ENCODE results near the gene MAB21L4.

The MAB21L4 gene

GRCh38 chr2:240911641-240912265, 15.8 kb upstream of the MAB21L4 start:
- DNase-seq (ENCODE audit: low spot score), result no peak

- no peak for DNase-seq (ENCODE audit: low spot score)
Observed at GRCh38 chr2:240909216-240909974, 13.4 kb upstream of the MAB21L4 start.

- DNase-seq (ENCODE audit: low spot score), result no peak
Observed at GRCh38 chr2:240906911-240907590, 11.1 kb upstream of the MAB21L4 start.

DNA sequence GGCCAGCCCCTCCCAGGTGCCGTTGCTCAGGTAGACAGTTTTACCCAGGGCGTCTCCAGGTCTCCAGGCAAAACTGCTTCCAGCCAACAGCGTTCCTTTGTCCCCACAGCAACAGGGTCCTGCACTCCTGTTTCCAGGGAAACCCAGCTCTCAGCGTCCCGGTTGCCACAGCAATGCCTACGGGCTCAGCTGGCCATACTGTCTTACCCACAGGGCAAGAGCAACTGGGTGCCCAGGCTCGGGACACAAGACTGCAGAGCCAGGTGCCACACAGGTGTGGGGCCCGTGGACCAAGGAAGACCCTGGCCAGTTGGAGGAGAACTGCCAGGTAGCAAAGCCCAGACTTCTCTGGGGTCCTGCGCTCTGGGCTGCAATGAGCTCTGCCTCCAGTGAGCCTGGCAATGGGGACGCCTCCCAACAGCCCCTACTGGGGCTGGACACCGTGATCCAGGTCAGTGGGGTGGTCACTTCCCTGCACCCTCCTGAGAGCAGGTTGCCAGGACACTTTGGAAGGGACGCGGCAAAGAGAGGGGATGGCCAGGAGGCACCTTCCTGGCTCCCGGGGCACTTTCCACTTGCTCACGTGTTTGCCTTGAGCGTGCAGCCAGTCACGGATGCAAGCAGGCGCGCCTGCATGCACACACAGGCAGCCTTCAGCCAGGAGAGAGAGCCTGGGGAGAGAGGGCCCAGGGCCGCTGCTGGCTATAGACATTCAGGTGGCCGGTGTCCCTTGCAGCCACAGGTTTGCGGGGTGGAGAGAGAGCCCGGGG, 10.4 kb upstream of the MAB21L4 start, which contains the start of gene CROCC2:
Gene CROCC2, plus strand, starts transcription at position 196 of the 770 bp plus-strand sequence. Its CDS starts 178 bp downstream, at position 374.
- DNase-seq (ENCODE audit: low spot score), result no peak

DNA sequence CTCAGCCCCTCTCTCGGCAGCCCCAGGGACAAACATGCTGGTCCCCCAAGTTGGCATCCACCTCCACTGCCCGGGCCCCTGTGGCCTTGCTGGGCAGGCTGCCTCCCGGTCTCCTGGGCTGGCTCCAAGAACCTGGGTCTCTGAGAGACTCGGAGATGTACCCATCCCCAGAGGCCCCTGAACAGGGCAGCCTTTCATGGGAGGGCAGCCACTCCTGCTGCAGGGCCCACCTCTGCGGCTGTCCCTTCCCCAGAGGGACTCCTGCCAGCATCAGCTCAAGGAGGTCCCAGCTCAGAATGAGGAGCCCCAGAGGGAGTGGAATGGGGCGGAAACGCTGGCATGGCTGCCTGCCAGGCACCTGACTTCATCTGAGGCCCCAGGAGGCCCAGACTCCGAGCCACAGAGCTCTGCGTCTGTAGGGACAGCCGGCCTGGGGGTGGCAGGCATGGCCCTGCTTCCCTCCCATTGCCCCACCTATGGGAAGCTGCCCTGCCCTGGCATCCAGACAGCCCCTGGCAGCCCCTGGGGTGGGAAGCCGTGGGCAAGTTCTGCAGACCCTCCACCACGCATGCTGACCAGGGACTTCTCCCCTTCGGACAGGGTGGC, 9.3 kb upstream of the MAB21L4 start:
- no peak for DNase-seq (ENCODE audit: low spot score)

DNA sequence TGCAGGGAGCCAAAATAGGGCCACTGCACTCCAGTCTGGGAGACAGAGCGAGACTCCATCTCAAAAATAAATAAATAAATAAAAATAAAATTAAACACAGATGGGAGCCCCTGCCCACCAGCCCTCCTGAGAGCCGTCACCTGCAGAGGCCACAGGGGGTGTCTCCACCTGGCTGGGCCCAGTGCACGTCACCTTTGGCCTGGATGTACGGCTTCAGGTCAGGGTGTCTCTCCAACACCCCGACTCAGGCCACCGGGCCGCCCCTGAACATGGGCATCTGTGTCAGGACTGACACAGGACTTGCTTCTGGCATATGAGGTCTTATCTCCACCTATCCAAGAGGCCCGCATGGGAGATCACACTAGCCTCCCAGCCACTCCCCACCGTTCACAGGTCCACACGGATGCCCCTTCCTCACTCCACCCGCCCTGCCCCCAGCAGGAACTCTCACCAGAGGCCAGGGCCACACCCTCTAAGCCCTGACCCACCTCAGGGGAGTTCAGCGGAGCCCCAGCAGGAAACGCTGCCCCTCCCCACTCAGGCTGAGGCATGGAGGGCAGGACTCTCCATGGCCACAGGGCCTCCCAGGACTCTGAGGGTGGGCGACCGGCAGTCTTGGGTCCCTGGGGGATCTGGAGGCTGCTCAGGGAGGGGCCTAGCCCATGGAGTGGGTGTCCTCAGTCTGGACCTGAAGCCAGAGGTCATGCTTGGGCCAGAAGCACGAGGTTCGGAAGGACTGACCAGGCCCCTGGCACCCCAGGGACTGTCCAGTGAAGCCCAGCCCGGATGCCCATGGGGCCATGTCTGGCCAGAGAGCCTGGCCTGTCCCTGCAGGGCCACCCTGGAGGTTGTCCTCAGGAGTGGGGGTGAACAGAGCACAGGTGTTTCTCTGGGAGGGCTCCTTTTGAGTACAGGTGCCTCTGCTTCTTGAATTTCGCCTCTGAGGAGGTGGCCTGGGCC, 8.5 kb upstream of the MAB21L4 start:
- DNase-seq (ENCODE audit: low spot score), result no peak

- DNase-seq (ENCODE audit: low spot score), result no peak
Observed at GRCh38 chr2:240903191-240904060, 7.5 kb upstream of the MAB21L4 start.

- no peak for DNase-seq (ENCODE audit: low spot score)
Observed at GRCh38 chr2:240902615-240903041, 6.7 kb upstream of the MAB21L4 start.

GRCh38 chr2:240901986-240902614, 6.1 kb upstream of the MAB21L4 start:
- no peak for DNase-seq (ENCODE audit: low spot score)

GRCh38 chr2:240900141-240900860, 4.3 kb upstream of the MAB21L4 start:
- no peak for DNase-seq (ENCODE audit: low spot score)

GRCh38 chr2:240899468-240899865, 3.5 kb upstream of the MAB21L4 start:
- DNase-seq (ENCODE audit: low spot score), result no peak

DNA sequence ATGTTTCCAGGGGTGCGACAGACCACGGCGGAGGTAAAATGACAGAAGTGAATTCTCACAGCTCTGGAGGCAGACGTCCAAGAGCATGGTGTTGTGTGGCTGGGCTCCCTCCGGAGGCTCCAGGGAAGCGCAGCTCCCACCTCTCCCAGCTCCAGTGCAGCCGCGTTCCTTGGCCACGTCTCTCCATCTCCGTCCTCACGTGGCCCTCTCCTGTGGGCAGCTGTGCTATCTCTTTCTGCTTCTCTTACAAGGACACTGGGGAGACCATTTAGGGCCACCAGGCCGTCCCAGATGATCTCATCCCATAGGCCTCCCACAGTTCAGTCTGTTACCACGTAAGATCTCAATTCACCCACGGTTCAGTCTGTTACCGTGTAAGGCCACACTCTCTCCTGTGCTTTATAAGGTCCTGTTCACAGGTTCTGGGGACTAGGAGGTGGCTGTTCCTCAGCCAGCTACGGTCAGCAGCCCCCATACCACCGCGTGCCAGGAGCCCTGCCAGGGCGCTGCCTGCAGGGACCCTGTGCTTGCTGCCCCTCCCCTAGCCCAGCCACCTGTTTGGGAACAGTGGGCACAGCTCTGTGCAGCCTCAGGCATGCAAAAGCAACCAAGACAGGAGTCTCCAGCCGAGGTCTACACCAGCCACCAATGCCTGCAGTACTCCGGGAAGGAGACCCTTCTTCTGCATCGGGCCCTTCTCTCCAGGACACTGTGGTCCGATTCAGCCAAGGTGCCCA, 2.9 kb upstream of the MAB21L4 start:
- DNase-seq (ENCODE audit: low spot score), result no peak

DNA sequence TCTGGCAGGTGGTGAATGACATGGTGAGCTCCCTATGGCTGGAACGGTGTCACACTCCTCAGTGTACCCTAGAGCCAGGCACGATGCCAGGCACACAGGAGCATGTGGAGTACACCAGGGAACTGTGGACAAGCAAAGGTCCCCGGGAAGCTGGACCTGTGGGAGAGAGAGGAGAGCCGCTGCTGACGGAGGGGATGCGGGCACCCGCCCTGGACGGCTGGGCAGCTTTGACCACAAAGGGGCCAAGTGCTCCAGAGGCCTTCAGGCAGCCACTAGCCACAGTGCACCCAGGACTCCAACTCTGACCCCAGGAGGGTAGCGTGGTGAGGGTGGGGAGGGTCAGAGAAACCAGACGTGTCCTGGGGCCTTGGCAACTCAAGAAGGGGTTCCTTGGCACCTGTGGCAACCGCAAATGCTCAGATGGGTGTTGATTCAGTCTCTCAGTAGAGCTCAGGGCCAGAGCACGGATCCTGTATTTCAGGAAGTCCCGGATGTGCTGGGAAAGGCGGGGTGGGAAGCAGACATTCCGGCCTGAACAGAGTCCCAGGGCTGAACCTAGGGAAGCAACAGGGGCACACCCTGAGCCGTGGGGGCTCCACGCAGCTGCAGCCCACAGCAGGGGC, 2.3 kb upstream of the MAB21L4 start:
- DNase-seq (ENCODE audit: low spot score), result no peak

GRCh38 chr2:240896871-240897692, 1.1 kb upstream of the MAB21L4 start:
- DNase-seq (ENCODE audit: low spot score), result no peak

GRCh38 chr2:240896394-240896793, 438 bp upstream of the MAB21L4 start:
- DNase-seq (ENCODE audit: low spot score), result no peak

DNA sequence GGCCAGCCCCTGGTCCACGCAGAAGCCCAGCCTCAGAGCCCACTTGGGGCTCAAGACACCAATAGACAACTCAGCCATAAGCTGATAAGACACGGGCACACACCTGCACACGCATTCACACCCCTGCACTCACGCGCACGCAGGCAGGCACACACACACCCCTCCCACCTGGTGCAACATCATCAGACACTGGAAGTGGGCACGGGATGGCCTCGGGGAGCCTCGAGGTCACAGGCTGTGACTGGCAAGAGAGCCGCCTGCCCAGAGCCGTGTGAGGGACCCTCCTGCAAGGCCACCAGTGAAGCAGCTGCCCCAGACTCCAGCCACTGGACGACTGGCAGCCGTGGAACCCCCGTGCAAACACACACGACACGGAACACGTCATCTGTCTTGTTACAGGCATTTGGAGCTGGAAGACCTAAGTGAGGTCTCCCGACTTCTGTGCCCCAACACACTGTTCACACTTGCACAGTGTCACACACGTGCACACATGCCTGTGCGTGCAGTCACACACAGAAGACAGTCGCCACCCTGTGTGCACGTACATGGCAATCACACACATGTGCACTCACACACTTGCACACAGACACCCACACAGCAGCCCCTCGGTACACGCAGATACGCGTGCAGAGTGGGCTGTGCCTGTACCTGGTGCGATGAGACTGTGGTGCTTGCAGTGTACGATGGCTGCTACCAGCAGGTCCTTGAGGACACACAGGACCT, 959 bp downstream of the MAB21L4 start:
- DNase-seq (ENCODE audit: low spot score), result no peak

Data from GM03348 (cell line).